SK-N-SH (cell line): ENCODE data around the gene MTHFD1L. TPM values are rescaled to one million over a fixed set of nuclear protein-coding genes. Genes with fewer than 3 reads are reported as not detected.

Experiments used
- CTCF ChIA-PET: fragments of 300-600, 350-600 bp; formaldehyde crosslinking; extraction: SDS; loops from one replicate; lab custom pipeline; 2021; lab: Yijun Ruan, JAX
- POLR2A ChIA-PET: fragments of 350-600 bp; sonication (Branson Sonifier 250); formaldehyde crosslinking; extraction: SDS; loops from one replicate; lab custom pipeline; 2020; ENCODE audit warnings: antibody characterized with exemption, inconsistent platforms; lab: Yijun Ruan, JAX
- DNase-seq: peaks from one replicate; pipeline ENCODE4 v3.0.0; 2012
- H2AFZ ChIP-seq: fragments of 200-600 bp; sonication (generic); 2 replicates; pipeline ENCODE4 v1.8.1; 2016; ENCODE audit warnings: antibody characterized with exemption, mild to moderate bottlenecking, low read depth
- H3F3A ChIP-seq: fragments of 200-600 bp; sonication (generic); replicated peaks from 2 replicates; pipeline ENCODE3; 2016; ENCODE audit warnings: antibody characterized with exemption, mild to moderate bottlenecking; ENCODE audit not compliant: insufficient read depth
- H3K27ac ChIP-seq, 2 experiments: fragments of 200-500 bp in 1 of 2; fragments of 200-600 bp in 1 of 2; sonication (Bioruptor generic) in 1 of 2; sonication (generic), shearing (Covaris generic) in 1 of 2; 2 replicates each; pipeline versions ENCODE4 v1.5.1 to v1.6.1; 2014 to 2016; ENCODE audit warnings: low read depth in 2 of 2, inconsistent platforms in 1 of 2, low read length in 1 of 2, mild to moderate bottlenecking in 1 of 2, mixed read lengths in 1 of 2
- H3K27me3 ChIP-seq: fragments of 200-600 bp; sonication (generic), shearing (Covaris generic); 2 replicates; pipeline ENCODE4 v1.6.1; 2016; ENCODE audit warnings: mixed run types; ENCODE audit not compliant: insufficient read depth
- H3K36me3 ChIP-seq, 2 experiments: fragments of 200-500 bp in 1 of 2; fragments of 200-600 bp in 1 of 2; sonication (Bioruptor generic) in 1 of 2; sonication (generic) in 1 of 2; replicated peaks in 1 of 2; 2 replicates each; pipeline versions ENCODE3 to v1.5.1; 2014 to 2016; ENCODE audit warnings: low read length in 1 of 2, mild to moderate bottlenecking in 1 of 2; ENCODE audit not compliant: insufficient read depth in 2 of 2, control insufficient read depth in 1 of 2
- H3K4me1 ChIP-seq, 2 experiments: fragments of 200-500 bp in 1 of 2; fragments of 200-600 bp in 1 of 2; sonication (Bioruptor generic) in 1 of 2; sonication (generic), shearing (Covaris generic) in 1 of 2; 2 replicates each; pipeline versions ENCODE4 v1.5.1 to v1.6.1; 2014 to 2016; ENCODE audit warnings: low read depth in 1 of 2, low read length in 1 of 2, mixed run types in 1 of 2; ENCODE audit not compliant: insufficient read depth in 2 of 2, control insufficient read depth in 1 of 2
- H3K4me2 ChIP-seq: fragments of 200-600 bp; sonication (generic), shearing (Covaris generic); 2 replicates; pipeline ENCODE4 v1.6.1; 2017; ENCODE audit warnings: mixed run types
- H3K4me3 ChIP-seq, 2 experiments: fragments of 200-500 bp in 1 of 2; fragments of 200-600 bp in 1 of 2; sonication (Bioruptor generic) in 1 of 2; sonication (generic), shearing (Covaris generic) in 1 of 2; 2 replicates each; pipeline versions ENCODE4 v1.5.1 to v1.8.1; 2014 to 2016; ENCODE audit warnings: low read depth in 2 of 2, inconsistent platforms in 1 of 2, low read length in 1 of 2, mild to moderate bottlenecking in 1 of 2, mixed read lengths in 1 of 2, moderate library complexity in 1 of 2
- H3K79me2 ChIP-seq: fragments of 200-600 bp; sonication (generic); 2 replicates; pipeline ENCODE4 v1.8.1; 2017; ENCODE audit warnings: mild to moderate bottlenecking; ENCODE audit not compliant: insufficient read depth
- H3K9ac ChIP-seq: fragments of 200-600 bp; sonication (generic); 2 replicates; pipeline ENCODE4 v1.6.1; 2017; ENCODE audit warnings: mixed run types
- H3K9me2 ChIP-seq: fragments of 200-600 bp; sonication (generic); 2 replicates; pipeline ENCODE4 v1.6.1; 2017; ENCODE audit warnings: mixed run types
- H3K9me3 ChIP-seq: fragments of 200-600 bp; sonication (generic); 2 replicates; pipeline ENCODE4 v1.6.1; 2017; ENCODE audit warnings: mixed run types, mild to moderate bottlenecking, moderate library complexity
- H4K20me1 ChIP-seq: fragments of 200-600 bp; sonication (generic); 2 replicates; pipeline ENCODE4 v1.6.1; 2017; ENCODE audit warnings: mild to moderate bottlenecking, mixed run types; ENCODE audit not compliant: insufficient read depth
- FOXJ3 ChIP-seq: sonication (generic); formaldehyde crosslinking; IDR thresholded peaks from 2 replicates; pipeline ENCODE4 v1.5.1; 2020; ENCODE audit warnings: mild to moderate bottlenecking, missing genetic modification reagents
- GABPA ChIP-seq: IDR thresholded peaks from 2 replicates; pipeline ENCODE4 v1.4.0; 2012; ENCODE audit warnings: low read depth, mild to moderate bottlenecking
- MEF2A ChIP-seq: IDR thresholded peaks from 2 replicates; pipeline ENCODE4 v1.4.0; 2012; ENCODE audit warnings: low read depth, borderline replicate concordance
- NRF1 ChIP-seq: IDR thresholded peaks from 2 replicates; pipeline ENCODE4 v1.6.1; 2012; ENCODE audit warnings: low read depth, mild to moderate bottlenecking, low read length
- POLR2AphosphoS5 ChIP-seq: IDR thresholded peaks from 2 replicates; pipeline ENCODE4 v1.6.1; 2012; ENCODE audit warnings: low read depth, low read length
- RAD21 ChIP-seq: IDR thresholded peaks from 2 replicates; pipeline ENCODE4 v1.6.1; 2012; ENCODE audit warnings: mild to moderate bottlenecking, low read length
- RCOR1 ChIP-seq: fragments of 150-350 bp; IDR thresholded peaks from 2 replicates; pipeline ENCODE4 v1.6.1; 2017; ENCODE audit warnings: antibody characterized with exemption, low read length
- TEAD4 ChIP-seq: IDR thresholded peaks from 2 replicates; pipeline ENCODE4 v1.4.0; 2012; ENCODE audit warnings: mild to moderate bottlenecking, borderline replicate concordance; ENCODE audit not compliant: insufficient read depth
- YY1 ChIP-seq: IDR thresholded peaks from 2 replicates; pipeline ENCODE4 v1.4.0; 2012; ENCODE audit warnings: low read depth, mild to moderate bottlenecking
- WGBS: methylation state at CpG from one replicate; pipeline ENCODE4 v1.1.6; 2017; ENCODE audit warnings: low lambda C conversion rate; 5-methylcytosine and 5-hydroxymethylcytosine counted together
- polyA plus RNA-seq, 3 experiments: library from polyadenylated mRNA; depleted of rRNA; stranded (reverse); fragments of >200 nt; gene quantifications; 2 replicates each; pipeline ENCODE4 v1.2.3, GENCODE V29; 2012
- TF ChIP-seq, protein P1 (sequence below): IDR thresholded peaks from 2 replicates; pipeline ENCODE4 v1.4.0; 2012; ENCODE audit warnings: low read depth, borderline replicate concordance
- TF ChIP-seq, protein P2 (sequence below): fragments of 150-350 bp; IDR thresholded peaks from 2 replicates; pipeline ENCODE4 v1.6.1; 2017; ENCODE audit warnings: antibody characterized with exemption, low read length, low read depth, borderline replicate concordance
- TF ChIP-seq, protein P3 (sequence below): IDR thresholded peaks from 2 replicates; pipeline ENCODE4 v1.6.1; 2012; ENCODE audit warnings: mild to moderate bottlenecking, low read depth, low read length, moderate library complexity
- TF ChIP-seq, protein P4 (sequence below): IDR thresholded peaks from 2 replicates; pipeline ENCODE4 v1.4.0; 2012; ENCODE audit warnings: low read depth
- TF ChIP-seq, protein P5 (sequence below): fragments of 200-600 bp; sonication (generic); IDR thresholded peaks from 2 replicates; pipeline ENCODE4 v1.6.1; 2017; ENCODE audit warnings: antibody characterized with exemption, mild to moderate bottlenecking, moderate library complexity

Gene MTHFD1L
- polyA plus RNA-seq, 1 of the 3 experiments (the other 2 are of a cell fraction): 37.0 TPM

DNA sequence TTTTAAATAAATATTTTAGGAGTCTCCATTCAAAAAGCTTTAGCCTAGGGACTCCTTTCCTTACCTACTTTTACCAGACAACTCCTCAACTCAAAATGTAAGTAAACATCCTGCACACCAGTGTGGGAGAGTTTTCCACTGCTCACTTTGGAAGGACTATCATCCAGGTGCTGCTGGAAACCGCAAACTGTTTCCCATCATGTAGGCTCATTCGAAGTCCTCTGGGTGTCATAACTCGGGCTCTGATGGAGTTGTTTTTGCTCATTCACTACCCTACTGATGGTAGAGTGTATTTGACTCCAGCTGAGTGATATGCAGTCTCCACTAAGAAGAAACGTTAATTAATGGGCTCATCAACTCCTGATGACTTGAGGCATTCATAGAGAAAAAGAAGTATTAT is 237.8 kb downstream of the MTHFD1L start:
- H3K9ac ChIP-seq: no peak overlapping the region
- DNase-seq: no peak
- peaks cover 11 to 21% of the 10 kb centered on the region in 2 experiments for H3K36me3 ChIP-seq
- H3F3A ChIP-seq: no peaks in the 10 kb centered on the region
- no peaks in the 10 kb centered on the region for H3K9me2 ChIP-seq
- no peaks in the 10 kb centered on the region for H3K9me3 ChIP-seq
- H2AFZ ChIP-seq: no peak overlapping the region
- H4K20me1 ChIP-seq: no peaks in the 10 kb centered on the region
- TF ChIP-seq, protein P1, sequence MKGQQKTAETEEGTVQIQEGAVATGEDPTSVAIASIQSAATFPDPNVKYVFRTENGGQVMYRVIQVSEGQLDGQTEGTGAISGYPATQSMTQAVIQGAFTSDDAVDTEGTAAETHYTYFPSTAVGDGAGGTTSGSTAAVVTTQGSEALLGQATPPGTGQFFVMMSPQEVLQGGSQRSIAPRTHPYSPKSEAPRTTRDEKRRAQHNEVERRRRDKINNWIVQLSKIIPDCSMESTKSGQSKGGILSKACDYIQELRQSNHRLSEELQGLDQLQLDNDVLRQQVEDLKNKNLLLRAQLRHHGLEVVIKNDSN: no peak
- TF ChIP-seq, protein P2, sequence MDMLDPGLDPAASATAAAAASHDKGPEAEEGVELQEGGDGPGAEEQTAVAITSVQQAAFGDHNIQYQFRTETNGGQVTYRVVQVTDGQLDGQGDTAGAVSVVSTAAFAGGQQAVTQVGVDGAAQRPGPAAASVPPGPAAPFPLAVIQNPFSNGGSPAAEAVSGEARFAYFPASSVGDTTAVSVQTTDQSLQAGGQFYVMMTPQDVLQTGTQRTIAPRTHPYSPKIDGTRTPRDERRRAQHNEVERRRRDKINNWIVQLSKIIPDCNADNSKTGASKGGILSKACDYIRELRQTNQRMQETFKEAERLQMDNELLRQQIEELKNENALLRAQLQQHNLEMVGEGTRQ: no peak
- no peak for TF ChIP-seq RAD21
- no peak for TF ChIP-seq TEAD4
- TF ChIP-seq RCOR1: no peak
- TF ChIP-seq FOXJ3 (CRISPR knock-in tag): no peak
- no peak for TF ChIP-seq NRF1
- no peak for TF ChIP-seq MEF2A
- no peak for TF ChIP-seq YY1
- TF ChIP-seq, protein P3, sequence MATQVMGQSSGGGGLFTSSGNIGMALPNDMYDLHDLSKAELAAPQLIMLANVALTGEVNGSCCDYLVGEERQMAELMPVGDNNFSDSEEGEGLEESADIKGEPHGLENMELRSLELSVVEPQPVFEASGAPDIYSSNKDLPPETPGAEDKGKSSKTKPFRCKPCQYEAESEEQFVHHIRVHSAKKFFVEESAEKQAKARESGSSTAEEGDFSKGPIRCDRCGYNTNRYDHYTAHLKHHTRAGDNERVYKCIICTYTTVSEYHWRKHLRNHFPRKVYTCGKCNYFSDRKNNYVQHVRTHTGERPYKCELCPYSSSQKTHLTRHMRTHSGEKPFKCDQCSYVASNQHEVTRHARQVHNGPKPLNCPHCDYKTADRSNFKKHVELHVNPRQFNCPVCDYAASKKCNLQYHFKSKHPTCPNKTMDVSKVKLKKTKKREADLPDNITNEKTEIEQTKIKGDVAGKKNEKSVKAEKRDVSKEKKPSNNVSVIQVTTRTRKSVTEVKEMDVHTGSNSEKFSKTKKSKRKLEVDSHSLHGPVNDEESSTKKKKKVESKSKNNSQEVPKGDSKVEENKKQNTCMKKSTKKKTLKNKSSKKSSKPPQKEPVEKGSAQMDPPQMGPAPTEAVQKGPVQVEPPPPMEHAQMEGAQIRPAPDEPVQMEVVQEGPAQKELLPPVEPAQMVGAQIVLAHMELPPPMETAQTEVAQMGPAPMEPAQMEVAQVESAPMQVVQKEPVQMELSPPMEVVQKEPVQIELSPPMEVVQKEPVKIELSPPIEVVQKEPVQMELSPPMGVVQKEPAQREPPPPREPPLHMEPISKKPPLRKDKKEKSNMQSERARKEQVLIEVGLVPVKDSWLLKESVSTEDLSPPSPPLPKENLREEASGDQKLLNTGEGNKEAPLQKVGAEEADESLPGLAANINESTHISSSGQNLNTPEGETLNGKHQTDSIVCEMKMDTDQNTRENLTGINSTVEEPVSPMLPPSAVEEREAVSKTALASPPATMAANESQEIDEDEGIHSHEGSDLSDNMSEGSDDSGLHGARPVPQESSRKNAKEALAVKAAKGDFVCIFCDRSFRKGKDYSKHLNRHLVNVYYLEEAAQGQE: no peak
- TF ChIP-seq POLR2AphosphoS5: no peak
- TF ChIP-seq, protein P4, sequence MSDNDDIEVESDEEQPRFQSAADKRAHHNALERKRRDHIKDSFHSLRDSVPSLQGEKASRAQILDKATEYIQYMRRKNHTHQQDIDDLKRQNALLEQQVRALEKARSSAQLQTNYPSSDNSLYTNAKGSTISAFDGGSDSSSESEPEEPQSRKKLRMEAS: no peak
- TF ChIP-seq GABPA: no peak
- TF ChIP-seq, protein P5, sequence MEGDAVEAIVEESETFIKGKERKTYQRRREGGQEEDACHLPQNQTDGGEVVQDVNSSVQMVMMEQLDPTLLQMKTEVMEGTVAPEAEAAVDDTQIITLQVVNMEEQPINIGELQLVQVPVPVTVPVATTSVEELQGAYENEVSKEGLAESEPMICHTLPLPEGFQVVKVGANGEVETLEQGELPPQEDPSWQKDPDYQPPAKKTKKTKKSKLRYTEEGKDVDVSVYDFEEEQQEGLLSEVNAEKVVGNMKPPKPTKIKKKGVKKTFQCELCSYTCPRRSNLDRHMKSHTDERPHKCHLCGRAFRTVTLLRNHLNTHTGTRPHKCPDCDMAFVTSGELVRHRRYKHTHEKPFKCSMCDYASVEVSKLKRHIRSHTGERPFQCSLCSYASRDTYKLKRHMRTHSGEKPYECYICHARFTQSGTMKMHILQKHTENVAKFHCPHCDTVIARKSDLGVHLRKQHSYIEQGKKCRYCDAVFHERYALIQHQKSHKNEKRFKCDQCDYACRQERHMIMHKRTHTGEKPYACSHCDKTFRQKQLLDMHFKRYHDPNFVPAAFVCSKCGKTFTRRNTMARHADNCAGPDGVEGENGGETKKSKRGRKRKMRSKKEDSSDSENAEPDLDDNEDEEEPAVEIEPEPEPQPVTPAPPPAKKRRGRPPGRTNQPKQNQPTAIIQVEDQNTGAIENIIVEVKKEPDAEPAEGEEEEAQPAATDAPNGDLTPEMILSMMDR: no peak
- H3K4me3 ChIP-seq: no peak overlapping the region
- H3K79me2 ChIP-seq: no peaks in the 10 kb centered on the region
- no peaks in the 10 kb centered on the region for H3K4me1 ChIP-seq
- WGBS: 92% methylated on average over 4 of the region's 4 CpGs
- ChIA-PET POLR2A (no interaction called here), CTCF (interaction anchor here (0.7 kb wide), 1 partner anchor 89 kb away, joined by 3 read pairs; no protein-coding TSS in a partner anchor)
- H3K27me3 ChIP-seq: no peaks in the 10 kb centered on the region
- no peak overlapping the region for H3K4me2 ChIP-seq
- H3K27ac ChIP-seq: no peak overlapping the region
